ENCODE data around the gene KRT14.
"Not testable (repeated sequence)": the region's sequence is repeated elsewhere in the genome, so short reads cannot be mapped to it uniquely, and the experiment has no call there.

KRT14 gene

DNA sequence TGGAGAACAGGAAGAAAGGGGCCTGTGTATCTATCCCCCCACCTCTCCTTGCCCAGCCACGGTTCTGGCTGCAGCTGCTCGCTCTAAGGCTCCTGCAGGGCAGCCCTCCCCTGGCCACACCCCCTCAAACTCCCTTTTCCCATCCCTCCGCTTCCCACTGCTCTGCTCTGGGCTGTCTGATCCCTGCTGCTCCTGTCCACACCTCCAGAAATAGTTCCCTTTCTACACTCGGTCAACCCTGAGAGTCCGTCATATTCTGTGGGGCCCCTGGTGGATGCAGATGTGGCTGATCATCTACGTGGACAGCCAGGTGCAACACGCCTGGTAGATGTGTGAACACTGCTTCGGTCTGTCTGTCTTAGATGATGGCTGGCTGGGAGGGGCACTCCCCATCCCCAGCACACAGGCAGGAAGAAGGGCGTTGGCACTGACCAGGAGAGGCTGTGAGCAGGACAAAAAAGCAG lies 39.3 kb downstream of the KRT14 start:
- DNase-seq (ENCODE audit: low spot score): no peak

DNA sequence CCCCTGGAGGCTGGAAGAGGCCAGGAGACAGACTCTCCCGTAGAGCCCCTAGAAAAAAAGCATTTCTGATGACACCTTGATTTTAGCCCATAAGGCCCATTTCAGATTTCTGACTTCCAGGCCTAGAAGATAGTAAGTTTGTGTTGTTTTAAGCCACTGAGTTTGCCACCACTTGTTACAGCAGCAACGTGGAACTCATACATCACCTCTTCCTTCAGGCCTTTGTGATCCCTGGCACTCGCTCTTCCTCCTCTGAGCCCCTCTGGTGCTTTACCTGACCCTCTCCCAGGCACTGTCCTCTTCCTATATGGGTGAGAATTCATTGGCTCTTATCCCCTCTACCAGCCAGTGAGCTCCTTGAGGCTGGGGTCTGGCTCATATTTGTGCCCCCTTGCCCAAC lies 39.9 kb downstream of the KRT14 start:
- no peak for DNase-seq (ENCODE audit: low spot score)

DNA sequence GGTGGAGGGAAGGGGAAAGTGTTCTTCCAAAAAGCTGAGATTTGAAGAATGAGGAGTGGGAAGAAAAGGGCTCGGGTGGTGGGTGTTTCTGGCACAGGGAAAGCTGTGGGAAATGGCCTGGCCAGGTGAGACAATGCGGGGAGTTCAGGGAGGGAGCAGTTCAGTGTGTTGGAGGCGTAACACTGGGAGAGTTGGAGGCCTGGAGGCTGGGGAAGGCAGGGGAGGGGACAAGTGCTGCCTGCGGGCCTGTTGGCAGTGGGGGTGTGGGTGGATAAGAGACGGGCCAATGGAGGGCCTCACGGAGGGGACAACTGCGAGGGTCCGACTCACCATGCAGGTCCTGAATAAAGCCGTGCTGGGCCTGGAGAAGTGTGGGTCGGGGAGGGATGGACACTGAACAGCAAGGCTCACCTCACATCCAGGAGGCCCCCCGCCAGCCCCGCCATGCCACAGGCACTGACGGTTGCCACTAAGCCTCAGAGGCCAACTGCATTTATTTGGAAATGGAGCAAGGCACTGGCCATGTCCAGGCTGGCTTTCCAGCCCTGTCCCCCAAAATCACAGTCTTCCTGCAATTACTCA lies 40.8 kb downstream of the KRT14 start:
- no peak for DNase-seq (ENCODE audit: low spot score)

DNA sequence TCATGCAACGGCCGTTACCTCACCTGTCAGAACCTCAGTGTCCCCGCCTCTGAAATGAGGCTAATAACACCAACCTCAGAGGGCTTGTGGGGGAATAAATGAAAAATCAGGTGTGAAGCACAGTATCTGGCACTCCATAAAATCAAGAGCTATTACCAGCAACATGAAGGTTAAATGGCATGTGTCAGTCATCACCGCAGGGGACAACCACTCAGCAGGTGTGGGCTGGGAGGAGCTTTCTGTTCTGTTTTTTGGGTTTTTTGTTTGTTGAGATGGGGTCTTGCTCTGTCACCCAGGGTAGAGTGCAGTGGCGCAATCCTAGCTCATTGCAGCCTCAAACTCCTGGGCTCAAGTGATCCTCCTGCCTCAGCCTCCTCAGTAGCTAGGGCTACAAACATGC lies 41.8 kb downstream of the KRT14 start:
- no peak for DNase-seq (ENCODE audit: low spot score)

GRCh38 chr17:41544491-41544892 lies 42.2 kb downstream of the KRT14 start:
- DNase-seq (ENCODE audit: low spot score): no peak

- not testable (repeated sequence) for DNase-seq (ENCODE audit: low spot score)
These were observed 43.9 kb downstream of the KRT14 start for GRCh38 chr17:41542786-41543185.

DNA sequence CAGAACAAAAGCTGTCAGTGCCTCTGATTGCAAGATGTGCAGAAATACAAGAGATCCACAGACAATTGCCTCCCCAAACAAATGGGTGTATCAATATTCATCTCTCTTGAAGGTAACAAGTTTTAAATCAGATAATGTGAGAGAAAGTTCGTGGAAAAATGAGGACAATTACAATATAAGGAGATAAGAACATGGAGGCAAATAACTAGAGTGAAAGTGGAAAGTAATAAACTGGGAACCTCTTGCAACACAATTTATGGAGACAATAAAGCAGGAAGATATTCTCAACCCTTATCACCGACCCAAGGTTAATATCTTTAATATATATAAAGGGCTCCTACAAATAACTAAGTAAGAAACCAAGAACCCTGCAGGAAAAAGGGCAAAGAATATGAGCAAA lies 44.3 kb downstream of the KRT14 start:
- no peak for DNase-seq (ENCODE audit: low spot score)

DNA sequence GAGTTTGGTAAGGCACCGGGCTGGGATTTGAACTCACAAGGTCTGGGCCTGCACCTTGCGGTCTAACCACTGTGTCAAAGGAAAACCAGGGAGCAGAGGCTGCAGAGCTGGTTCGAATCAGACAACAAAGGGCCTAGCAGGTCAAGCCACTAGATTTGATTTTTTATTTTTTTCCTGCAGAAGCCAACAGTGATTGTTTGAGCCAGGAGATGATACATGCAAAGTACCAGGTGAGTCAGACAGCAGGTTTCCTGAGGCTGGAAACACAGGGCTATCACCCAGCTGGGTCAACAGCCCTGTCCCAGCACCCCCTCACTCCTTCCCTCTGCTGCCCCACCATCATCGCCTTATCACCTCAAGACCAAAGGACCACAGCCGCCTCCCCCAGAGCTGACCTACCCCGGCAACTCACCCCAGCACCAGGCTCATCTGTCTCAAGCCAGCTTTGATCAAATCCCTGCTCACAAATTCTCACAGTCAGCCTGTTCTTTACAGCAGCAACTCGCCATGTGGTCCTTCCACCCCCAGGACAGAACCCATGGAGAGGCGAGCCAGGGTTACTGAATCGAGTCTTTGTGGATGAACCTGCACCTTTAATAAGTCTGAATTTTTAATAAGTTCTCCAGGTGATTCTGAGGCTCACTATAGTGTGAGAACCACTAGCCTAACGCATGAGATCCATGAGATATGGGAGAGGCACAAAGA lies 45.6 kb downstream of the KRT14 start:
- DNase-seq (ENCODE audit: low spot score): no peak

GRCh38 chr17:41539979-41540701 lies 46.6 kb downstream of the KRT14 start:
- no peak for DNase-seq (ENCODE audit: low spot score)

DNA sequence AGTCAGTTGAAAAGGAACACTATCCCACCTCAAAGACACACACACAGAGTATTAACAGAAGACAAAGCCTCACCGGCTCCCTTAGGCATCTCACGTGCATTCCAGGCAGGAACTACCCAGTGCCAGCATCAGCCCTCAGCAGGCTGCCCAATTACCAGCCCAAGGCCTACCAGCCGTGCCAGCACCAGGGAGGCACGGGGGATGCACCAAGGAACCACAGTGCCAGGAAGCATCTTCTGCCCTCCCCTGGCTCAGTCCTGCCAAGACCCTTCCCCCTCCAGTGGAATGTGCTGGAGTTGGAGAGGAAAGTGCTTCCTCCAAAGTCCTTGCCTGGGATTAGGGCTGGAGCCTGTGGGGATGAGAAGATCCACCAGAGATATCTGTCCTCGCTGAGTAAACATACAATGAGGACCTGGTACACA lies 47.6 kb downstream of the KRT14 start:
- DNase-seq (ENCODE audit: low spot score): no peak

DNA sequence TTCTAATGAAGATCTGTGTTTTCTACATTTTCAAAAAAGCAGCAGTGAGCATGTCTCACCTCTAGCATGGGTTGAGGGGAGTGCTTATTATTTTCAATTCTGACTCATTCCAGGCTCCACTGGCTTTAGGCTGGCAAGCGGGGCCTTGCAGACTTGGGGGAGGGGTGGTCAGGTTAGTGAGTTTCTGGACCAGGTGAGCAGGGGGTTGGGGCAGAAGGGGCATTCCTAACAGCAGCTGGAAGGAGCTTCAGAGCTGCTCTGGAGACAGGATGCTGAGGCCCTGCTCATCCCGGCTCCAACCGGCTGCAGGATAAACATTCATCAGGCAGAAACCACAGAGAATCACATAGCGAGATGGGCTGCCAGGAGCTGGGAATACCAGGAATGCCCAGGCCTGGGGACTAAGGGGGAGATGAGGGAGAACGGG lies 48.1 kb downstream of the KRT14 start:
- DNase-seq (ENCODE audit: low spot score): no peak

GRCh38 chr17:41537990-41538389 lies 48.7 kb downstream of the KRT14 start:
- DNase-seq (ENCODE audit: low spot score): no peak

GRCh38 chr17:41537614-41537954 lies 49.1 kb downstream of the KRT14 start:
- no peak for DNase-seq (ENCODE audit: low spot score)

DNA sequence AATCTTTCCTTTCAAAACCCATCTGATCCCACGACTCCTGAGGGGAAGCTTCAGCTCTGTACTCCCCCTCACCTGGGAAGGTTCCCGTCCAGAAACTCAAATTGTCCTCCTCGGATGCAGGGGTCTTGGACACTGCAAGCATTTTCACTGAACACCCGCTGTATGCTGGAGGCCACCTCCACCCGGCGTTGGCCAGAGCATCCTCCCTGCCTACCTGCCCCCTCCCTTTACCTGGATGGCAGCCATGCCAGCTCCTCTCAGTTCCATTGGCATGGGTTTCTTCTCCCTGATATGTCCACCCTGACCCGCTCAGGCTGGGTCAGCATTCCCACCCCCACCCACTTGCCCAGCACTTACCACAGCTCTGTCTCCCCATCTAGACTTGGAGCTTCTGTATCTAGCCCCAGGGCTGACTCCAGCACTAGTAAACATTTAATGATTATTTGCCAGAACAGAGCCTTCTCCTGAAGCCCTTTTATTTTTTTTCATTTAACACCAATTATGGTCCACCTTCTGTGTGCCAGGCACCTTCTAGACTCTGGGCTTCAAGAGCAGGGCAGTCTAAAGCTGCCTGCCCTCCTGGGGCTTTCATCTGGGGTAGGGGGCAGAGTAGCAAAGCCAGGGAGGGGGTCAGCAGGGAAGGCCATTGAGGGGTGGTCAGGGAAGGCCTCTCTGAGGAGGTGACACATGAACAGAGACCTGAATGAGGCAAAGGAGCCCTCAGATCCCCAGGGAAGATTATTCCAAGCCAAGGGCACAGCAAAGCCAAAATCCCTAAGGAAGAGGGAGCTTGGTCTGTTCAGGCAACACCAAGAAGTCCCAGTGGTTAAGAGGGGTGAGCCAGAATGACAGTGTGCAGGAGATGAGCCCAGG lies 49.7 kb downstream of the KRT14 start:
- DNase-seq (ENCODE audit: low spot score): no peak

- no peak for DNase-seq (ENCODE audit: low spot score)
These were observed 50.8 kb downstream of the KRT14 start for GRCh38 chr17:41535764-41536481.

DNA sequence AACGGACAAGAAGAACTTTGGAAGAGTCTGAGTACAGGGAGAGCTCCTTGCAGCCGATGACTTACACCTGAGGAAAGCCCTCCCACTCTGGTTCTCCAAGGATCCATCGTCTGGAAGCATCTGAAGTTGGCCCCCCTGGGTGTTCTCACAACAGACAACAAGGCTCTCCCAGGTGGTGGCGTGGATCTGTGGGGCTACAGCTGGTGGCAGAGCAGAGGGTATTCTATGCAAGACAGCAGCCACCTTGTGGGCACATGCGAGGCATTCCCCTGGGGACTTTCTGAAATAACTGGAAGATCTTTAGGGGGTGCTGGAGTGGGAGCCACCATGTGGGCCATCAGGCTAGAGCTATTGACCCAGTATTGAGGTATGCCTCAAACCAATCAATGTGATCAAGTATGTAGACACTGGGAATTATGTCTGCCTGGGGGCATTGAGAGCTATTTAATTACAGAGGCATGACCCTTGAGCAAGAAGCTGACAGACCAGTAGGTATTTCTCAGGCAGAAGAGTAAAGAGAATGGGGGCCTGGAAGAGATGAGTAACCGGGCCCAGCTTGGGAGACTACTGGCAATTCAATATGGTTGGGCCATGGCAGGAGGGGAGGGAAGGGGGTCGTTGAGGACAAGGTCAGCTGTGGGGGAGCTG lies 51.7 kb downstream of the KRT14 start:
- no peak for DNase-seq (ENCODE audit: low spot score)

GRCh38 chr17:41533613-41534012 lies 53.1 kb downstream of the KRT14 start:
- no peak for DNase-seq (ENCODE audit: low spot score)

GRCh38 chr17:41532947-41533570 lies 53.6 kb downstream of the KRT14 start:
- no peak for DNase-seq (ENCODE audit: low spot score)
